HUES64 (cell line): ENCODE results near the gene PREX1.

Experiments used
- H3K27ac ChIP-seq: 2 replicates; pipeline ENCODE4 v1.7.0; 2013; ENCODE audit warnings: low read depth, low read length, inconsistent platforms
- H3K27me3 ChIP-seq: 2 replicates; pipeline ENCODE4 v1.6.1; 2013; ENCODE audit warnings: mild to moderate bottlenecking, low read length; ENCODE audit not compliant: insufficient read depth
- H3K36me3 ChIP-seq: 2 replicates; pipeline ENCODE4 v1.6.1; 2013; ENCODE audit warnings: mild to moderate bottlenecking, low read length; ENCODE audit not compliant: insufficient read depth
- H3K4me1 ChIP-seq: 2 replicates; pipeline ENCODE4 v1.6.1; 2013; ENCODE audit warnings: mild to moderate bottlenecking, low read length, moderate library complexity; ENCODE audit not compliant: insufficient read depth
- H3K4me3 ChIP-seq: 2 replicates; pipeline ENCODE4 v1.5.1; 2013; ENCODE audit warnings: mild to moderate bottlenecking, low read length, moderate library complexity
- H3K9ac ChIP-seq: 2 replicates; pipeline ENCODE4 v1.6.1; 2013; ENCODE audit warnings: mild to moderate bottlenecking, low read depth, low read length
- H3K9me3 ChIP-seq: 2 replicates; pipeline ENCODE4 v1.6.1; 2013; ENCODE audit warnings: low read depth, low read length; ENCODE audit not compliant: insufficient read depth
- WGBS: fragments of 150-250, 120-280 bp; methylation state at CpG from one replicate; pipeline ENCODE4 v1.1.7; 2013; ENCODE audit warnings: missing lambda C conversion rate; 5-methylcytosine and 5-hydroxymethylcytosine counted together

The PREX1 gene

GRCh38 chr20:48824830-48825565 lies 2.8 kb downstream of the PREX1 start:
- no peak overlapping the region for H3K9ac ChIP-seq
- H3K9me3 ChIP-seq: no peaks in the 10 kb centered on the region
- H3K4me1 ChIP-seq: peaks cover 14% of the 10 kb centered on the region
- H3K27me3 ChIP-seq: peaks cover 58% of the 10 kb centered on the region
- H3K4me3 ChIP-seq: peak overlapping the region; percentile 86; the same call in 1 of the 2 replicates
- no peaks in the 10 kb centered on the region for H3K36me3 ChIP-seq
- H3K27ac ChIP-seq: no peak overlapping the region; the same call in 1 of the 2 replicates
- 38% methylated on average over 12 of the region's 12 CpGs for WGBS

GRCh38 chr20:48823960-48824498 lies 3.8 kb downstream of the PREX1 start:
- Histone ChIP-seq H3K27ac (no peak overlapping the region), H3K4me3 (no peak overlapping the region)
- WGBS: 88% methylated on average over 7 of the region's 8 CpGs

GRCh38 chr20:48823476-48823875 lies 4.3 kb downstream of the PREX1 start:
- 98% methylated on average over 7 of the region's 7 CpGs for WGBS
- Histone ChIP-seq H3K27ac (no peak overlapping the region), H3K9ac (no peak overlapping the region), H3K4me3 (no peak overlapping the region), H3K4me1 (peaks cover 14% of the 10 kb centered on the region), H3K36me3 (no peaks in the 10 kb centered on the region), H3K9me3 (no peaks in the 10 kb centered on the region), H3K27me3 (peaks cover 43% of the 10 kb centered on the region)

More at GRCh38 chr20:48823960-48824498, 3.8 kb downstream of the PREX1 start:
- Histone ChIP-seq H3K27me3 (peaks cover 49% of the 10 kb centered on the region), H3K36me3 (no peaks in the 10 kb centered on the region), H3K9me3 (no peaks in the 10 kb centered on the region), H3K9ac (no peak overlapping the region), H3K4me1 (peaks cover 14% of the 10 kb centered on the region)

GRCh38 chr20:48822879-48823385 lies 4.9 kb downstream of the PREX1 start:
- Histone ChIP-seq H3K4me3 (no peak overlapping the region), H3K4me1 (peaks cover 14% of the 10 kb centered on the region), H3K27me3 (peaks cover 41% of the 10 kb centered on the region), H3K9ac (no peak overlapping the region), H3K9me3 (no peaks in the 10 kb centered on the region), H3K36me3 (no peaks in the 10 kb centered on the region), H3K27ac (no peak overlapping the region)
- 90% methylated on average over 7 of the region's 8 CpGs for WGBS

- peaks cover 14% of the 10 kb centered on the region for H3K4me1 ChIP-seq
- 95% methylated on average over 2 of the region's 2 CpGs for WGBS
- H3K36me3 ChIP-seq: no peaks in the 10 kb centered on the region
- H3K27ac ChIP-seq: no peak overlapping the region
- no peaks in the 10 kb centered on the region for H3K9me3 ChIP-seq
- H3K4me3 ChIP-seq: no peak overlapping the region
- no peak overlapping the region for H3K9ac ChIP-seq
- H3K27me3 ChIP-seq: peaks cover 37% of the 10 kb centered on the region
Measured at GRCh38 chr20:48822178-48822577, 5.6 kb downstream of the PREX1 start.

- Histone ChIP-seq H3K27ac (no peak overlapping the region), H3K9ac (no peak overlapping the region), H3K9me3 (no peaks in the 10 kb centered on the region), H3K36me3 (no peaks in the 10 kb centered on the region), H3K27me3 (peaks cover 29% of the 10 kb centered on the region), H3K4me1 (peaks cover 14% of the 10 kb centered on the region), H3K4me3 (no peak overlapping the region)
- 93% methylated on average over 8 of the region's 8 CpGs for WGBS
Measured at GRCh38 chr20:48821261-48821920, 6.4 kb downstream of the PREX1 start.

GRCh38 chr20:48820649-48820973 lies 7.2 kb downstream of the PREX1 start:
- 89% methylated on average over 8 of the region's 8 CpGs for WGBS
- Histone ChIP-seq H3K36me3 (no peaks in the 10 kb centered on the region), H3K27me3 (peaks cover 25% of the 10 kb centered on the region), H3K9me3 (no peaks in the 10 kb centered on the region), H3K27ac (no peak overlapping the region), H3K4me3 (no peak overlapping the region), H3K4me1 (peaks cover 12% of the 10 kb centered on the region), H3K9ac (no peak overlapping the region)

- Histone ChIP-seq H3K27ac (no peak overlapping the region), H3K4me3 (no peak overlapping the region), H3K27me3 (peaks cover 19% of the 10 kb centered on the region), H3K36me3 (no peaks in the 10 kb centered on the region), H3K9me3 (no peaks in the 10 kb centered on the region), H3K9ac (no peak overlapping the region), H3K4me1 (peaks cover 7% of the 10 kb centered on the region; the same call in 1 of the 2 replicates)
- WGBS: 81% methylated on average over 15 of the region's 15 CpGs
Measured at GRCh38 chr20:48819821-48820648, 7.8 kb downstream of the PREX1 start.

- H3K27me3 ChIP-seq: peaks cover 11% of the 10 kb centered on the region; the same call in 1 of the 2 replicates
- no peaks in the 10 kb centered on the region for H3K36me3 ChIP-seq
- no peak overlapping the region for H3K9ac ChIP-seq
- no peak overlapping the region for H3K4me3 ChIP-seq
- WGBS: 89% methylated on average over 3 of the region's 3 CpGs
- H3K9me3 ChIP-seq: no peaks in the 10 kb centered on the region
- H3K27ac ChIP-seq: no peak overlapping the region
- H3K4me1 ChIP-seq: no peaks in the 10 kb centered on the region
Measured at GRCh38 chr20:48819089-48819488, 8.7 kb downstream of the PREX1 start.

- no peaks in the 10 kb centered on the region for H3K4me1 ChIP-seq
- H3K9ac ChIP-seq: no peak overlapping the region
- H3K27me3 ChIP-seq: peaks cover 5% of the 10 kb centered on the region; the same call in 1 of the 2 replicates
- WGBS: 41% methylated on average over 11 of the region's 11 CpGs
- no peaks in the 10 kb centered on the region for H3K36me3 ChIP-seq
- H3K9me3 ChIP-seq: no peaks in the 10 kb centered on the region
- H3K27ac ChIP-seq: no peak overlapping the region
- no peak overlapping the region for H3K4me3 ChIP-seq
Measured at GRCh38 chr20:48818481-48818987, 9.3 kb downstream of the PREX1 start.
